NCI-H2029 treated with DMSO at 0.1 percent for 48 hours (cell line): ENCODE results near the gene IL36G.
"Not testable (repeated sequence)": the region's sequence is repeated elsewhere in the genome, so short reads cannot be mapped to it uniquely, and the experiment has no call there.

Experiments used
- DNase-seq: peaks from one replicate; lab custom pipeline; 2025; lab: John Stamatoyannopoulos, UW

The IL36G gene

DNA sequence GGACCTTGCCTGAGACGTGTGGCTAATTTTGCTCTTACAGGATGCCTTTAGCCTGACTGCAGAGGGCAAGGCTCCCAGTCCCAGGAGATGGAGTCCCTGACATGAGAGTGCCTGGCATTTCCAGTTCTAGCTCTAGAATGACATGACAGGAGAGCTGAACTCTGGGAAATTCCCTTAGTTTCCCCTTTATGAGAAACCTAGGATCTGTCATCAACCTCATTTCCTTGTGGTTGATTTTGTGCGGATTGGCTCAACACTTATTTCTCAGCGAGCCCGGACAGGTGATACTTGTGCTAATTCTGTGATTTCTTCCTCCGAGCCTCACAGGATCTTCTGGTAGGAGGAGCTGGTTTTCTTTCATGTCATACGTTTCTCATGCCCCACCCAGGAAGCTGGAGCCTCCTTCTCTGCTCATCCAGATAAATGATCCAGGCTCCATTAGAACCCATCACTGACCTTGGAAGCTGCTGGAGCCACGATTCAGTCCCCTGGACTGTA is at the start of gene IL36G:
TSS of gene IL36G (plus strand) at position 448 of the 498 bp plus-strand sequence. CDS start 633 bp downstream, outside the sequence.
- no peak for DNase-seq

DNA sequence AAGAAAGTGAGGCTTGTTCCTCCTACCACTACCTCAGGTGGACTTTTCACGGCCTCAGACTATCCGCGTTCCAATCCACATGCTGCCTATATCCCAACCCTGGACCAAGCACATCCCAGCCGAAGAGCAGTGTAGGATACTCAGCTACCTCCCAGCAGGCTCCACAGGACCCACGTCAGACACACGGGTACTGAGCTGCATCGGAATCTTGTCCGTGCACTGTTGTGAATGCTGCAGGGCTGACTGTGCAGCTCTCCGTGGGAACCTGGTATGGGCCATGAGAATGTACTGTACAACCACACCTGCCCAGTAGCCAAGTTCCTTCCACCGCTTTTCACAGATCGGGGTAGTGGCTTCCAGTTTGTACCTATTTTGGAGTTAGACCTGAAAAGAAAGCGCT is 44.5 kb upstream of the IL36G start:
- no peak for DNase-seq

DNA sequence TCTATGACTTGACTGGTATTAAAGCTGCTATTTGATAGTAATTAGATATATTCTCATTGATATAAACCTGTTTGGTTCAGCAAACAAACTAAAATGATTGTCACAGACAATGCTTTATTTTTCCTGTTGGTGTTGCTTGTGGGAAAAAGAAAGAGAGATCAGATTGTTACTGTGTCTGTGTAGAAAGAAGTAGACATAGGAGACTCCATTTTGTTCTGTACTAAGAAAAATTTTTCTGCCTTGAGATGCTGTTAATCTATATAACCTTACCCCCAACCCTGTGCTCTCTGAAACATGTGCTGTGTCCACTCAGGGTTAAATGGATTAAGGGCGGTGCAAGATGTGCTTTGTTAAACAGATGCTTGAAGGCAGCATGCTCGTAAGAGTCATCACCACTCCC is 43.7 kb upstream of the IL36G start:
- DNase-seq: not testable (repeated sequence)

DNA sequence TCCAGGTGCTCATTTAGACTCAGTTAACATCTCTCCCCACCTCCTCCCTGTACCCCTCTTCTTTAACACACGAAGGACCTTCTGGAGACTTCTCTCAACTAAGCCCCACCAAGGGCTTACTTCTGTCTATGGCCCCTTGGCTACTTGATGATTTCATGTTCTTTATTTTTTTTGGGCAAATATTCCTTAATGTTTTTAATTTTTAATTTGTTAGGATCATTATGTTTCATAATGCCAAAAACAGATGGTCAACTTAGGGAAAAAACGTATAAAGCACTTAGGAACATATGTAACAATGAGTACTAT is 40.9 kb upstream of the IL36G start:
- DNase-seq: no peak

DNA sequence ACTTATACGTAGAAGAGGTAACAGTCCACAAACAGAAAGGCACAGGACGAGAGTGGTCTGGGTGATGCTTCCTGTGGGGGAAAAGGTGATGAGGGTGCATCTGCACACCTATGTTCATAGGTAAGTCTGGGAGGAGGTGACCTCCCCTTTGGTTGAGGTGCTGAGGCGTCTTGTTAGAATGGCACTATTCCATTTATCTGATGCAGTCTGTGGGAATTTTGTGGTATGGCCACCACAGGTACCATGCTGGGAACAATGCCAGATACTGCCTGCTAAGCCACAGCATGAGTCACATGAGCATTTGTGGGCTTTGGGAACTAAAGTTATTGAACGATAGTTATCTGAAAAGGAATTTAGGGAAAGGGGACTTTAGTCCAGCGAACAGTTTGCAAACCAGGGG is 38.9 kb upstream of the IL36G start:
- no peak for DNase-seq

DNA sequence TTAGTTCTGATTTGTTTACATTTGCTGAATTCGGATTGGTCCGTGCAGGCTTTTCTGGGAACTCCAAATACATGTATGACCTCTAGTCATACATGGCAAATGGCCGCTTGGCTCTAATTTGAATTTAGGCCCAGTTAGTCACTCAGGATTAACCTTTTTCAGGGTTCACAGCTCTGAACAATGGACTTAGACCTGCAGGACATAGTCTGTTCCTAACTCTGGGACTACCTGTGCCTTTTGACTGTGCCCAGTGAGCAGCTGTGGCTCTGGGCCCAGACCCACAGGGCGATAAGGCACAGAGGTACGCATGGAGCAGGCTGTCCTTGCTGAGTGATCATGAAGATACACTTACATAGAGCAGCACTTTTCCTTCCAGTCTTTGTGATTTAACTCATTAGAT is 38.4 kb upstream of the IL36G start:
- no peak for DNase-seq

DNA sequence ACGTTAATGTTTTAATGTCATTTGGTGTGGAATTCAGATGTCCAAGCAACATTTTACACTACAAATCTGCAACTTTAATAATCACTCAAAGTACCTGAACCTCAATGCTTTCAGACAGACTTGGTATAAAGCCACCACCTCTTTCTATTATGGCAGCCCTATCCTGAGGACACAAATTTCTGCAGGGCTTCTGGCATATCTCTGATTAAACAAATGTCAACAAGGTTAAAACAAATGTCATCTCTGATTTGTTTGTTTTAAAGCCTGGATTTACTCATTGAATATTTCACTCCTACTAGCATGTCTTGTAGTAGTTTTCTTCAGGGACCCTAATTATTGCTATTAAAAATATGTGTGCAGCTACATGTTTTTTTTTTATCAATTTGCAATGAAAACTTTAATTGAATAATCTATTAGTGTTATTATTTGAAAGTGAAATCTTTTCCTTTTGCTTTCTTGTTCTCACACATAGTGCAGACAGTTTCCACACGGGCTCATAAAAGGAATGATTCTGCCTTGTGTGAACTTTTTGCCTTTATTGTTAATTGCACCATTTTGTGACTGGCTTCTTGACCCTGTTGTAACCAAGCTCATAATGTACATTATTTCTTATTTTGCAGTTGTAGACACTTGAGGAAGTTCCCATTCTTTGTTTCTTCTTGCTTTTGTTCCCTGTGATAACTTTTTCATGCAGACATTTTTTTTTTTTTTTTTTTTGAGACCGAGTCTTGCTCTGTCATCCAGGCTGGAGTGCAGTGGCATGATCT is 36.8 kb upstream of the IL36G start:
- no peak for DNase-seq

DNA sequence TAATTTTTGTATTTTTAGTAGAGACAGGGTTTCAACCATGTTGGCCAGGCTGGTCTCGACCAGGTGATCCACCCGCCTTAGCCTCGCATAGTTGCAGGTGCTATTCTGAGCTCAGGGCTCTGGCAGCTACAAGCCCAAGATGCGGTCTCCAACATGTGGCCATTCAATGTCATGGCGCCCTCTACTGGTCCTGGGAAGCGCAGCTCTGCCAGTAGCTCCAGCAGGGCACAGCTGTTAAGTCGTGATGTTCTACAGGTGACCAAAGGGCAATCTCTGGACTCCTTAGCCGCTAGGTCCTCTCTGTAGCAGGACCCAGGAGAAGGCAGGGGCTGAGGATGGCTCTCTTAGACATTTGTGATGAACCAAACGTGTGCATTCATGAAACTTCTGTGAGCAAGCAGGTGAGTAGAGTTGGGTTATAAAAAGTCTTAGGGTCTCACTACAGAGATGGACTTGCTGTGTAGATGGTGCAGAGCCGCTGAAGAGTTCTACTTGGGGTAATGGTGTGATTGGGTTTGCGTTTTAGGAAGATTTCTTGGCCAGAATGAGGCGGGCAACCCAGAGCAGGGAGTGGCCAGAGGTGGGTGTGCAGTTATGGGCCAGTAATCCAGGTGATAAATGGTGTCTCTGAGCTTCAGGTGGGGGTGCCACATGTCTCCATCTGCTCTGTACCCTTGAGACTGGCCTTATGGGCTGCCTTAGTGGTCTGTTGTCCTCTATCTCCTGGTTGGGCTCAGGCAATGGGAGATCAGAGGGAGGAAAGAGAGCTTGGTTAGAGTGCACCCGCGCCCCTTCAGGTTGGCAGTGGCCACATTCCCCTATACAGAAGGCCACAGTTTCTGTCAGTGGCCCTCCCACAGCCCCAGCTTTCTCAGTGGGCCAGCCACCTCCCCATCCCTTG is 35.8 kb upstream of the IL36G start:
- peak; percentile 7 for DNase-seq

DNA sequence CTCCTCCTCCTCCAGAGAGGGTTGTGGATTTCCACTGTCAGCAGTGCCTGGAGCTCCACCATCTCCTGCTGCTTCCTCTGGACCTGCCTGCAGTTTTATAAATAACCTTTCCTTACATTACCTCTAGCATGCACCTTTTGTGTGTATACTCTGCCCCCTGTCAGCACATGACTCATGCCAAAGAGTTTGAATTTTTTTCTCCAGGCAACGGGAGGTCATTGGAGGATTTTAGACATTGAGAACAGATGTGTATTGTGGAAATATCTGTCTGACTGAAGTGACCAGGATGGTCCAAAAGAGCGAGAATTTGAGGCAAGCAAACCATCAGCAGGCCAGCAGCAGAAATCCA is 35.2 kb upstream of the IL36G start:
- DNase-seq: no peak

DNA sequence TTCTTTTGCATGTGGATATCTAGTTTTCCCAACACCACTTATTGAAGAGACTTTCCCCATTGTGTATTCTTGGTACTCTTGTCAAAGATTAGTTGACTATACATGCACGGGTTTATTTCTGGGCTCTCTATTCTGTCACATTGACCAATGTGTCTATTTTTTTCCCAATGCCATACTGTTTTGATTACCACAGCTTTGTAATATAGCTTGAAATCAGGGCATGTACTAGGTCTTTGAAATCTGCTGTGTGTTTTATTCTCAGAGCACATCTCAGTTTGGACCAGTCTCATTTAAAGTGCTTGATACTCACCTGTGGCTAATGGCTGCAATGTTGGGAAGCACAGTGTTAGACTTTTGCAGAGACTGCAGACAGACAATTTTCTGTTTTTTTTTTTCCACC is 32.8 kb upstream of the IL36G start:
- no peak for DNase-seq

DNA sequence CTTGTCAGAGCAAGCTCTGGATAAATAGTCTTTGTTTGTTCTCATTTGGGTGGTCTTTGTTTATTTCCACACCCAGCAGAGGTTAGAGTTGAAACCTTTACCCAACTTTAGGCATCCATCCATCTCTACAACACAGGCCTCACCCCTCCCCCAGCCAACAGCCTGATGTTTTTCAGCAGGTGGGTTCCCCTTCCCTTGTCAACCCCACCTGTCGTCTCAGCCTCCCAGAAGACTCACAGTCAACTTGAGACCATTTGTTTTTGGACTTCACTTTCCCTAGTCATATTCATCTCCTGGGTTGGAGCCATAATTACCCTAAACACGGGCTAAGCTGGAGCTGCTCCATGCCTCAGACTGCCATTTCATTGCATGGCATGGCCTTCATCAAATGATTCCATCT is 31.7 kb upstream of the IL36G start:
- no peak for DNase-seq

DNA sequence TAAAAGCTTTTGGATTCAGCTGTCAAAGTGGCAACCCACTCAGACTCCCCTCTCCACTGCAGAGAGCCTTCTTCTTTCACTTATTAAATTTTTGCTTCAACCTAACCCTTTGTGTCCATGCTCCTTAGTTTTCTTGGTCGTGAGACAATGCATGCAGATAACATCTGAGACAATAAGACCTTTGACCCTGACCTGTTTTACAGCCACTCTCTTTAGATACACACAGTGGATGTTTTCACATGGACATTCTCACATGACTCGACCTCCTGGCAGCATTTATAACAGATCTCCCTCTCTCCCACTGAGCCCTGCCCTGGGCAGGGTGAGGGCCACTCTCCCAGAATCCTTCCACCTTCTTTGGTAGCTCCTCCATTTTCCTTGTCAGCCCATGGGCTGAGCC is 30.4 kb upstream of the IL36G start:
- DNase-seq: no peak

DNA sequence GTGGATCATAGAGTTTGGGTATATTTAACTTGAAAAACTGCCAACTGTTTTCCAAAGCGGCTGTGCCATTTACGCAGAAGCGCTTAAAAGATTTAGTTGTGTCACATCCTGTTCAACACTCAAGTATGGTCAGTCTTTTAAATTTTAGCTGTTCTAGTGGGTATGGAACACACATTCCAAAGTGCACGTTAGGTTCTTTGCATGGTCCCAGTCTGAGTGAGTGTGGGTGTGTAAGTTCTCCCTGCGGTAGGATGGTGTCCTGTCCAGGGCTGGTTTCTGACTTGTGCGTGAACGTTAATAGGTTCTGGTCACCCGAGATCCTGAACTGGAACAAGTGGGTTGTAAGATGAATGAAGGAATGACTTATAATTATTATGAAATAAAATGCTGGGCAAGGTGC is 28.4 kb upstream of the IL36G start:
- DNase-seq: no peak

DNA sequence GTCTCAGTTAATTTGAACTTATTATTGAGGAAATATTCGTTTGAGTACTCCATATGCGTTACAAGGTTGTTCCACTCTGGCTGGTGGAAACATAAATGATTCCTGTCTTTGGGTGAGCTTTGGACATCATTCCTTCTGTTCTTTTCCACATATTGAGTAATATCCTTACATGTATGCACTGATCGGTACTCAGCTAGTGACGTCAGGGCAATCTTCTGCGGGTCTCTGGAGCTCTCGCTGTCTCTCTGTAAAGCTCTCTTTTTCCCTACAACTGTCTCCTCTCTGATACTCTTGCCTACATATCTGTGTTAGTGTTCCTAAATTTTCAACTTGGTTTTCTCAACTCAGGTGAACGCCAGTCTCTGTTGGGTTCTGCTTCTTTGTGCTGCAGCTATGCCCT is 23.4 kb upstream of the IL36G start:
- DNase-seq: no peak

DNA sequence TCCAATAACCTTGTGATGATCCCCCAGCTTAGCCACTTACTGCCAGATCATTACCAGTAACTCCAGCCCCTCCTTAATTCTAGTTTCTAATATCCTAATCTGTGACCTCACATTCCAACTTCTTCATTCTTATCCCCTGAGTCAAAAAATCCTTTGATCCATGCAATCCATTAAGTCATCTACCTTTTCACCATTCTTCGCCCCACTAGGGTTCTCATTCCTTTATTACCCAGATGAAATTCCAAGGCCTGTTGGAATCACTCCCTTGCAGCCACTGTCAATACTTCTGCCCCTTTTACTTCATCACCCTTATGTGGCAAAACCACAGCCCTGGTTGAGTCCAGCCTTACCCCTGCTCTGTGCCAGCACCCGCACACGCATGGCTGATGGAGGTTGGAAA is 20.3 kb upstream of the IL36G start:
- no peak for DNase-seq

DNA sequence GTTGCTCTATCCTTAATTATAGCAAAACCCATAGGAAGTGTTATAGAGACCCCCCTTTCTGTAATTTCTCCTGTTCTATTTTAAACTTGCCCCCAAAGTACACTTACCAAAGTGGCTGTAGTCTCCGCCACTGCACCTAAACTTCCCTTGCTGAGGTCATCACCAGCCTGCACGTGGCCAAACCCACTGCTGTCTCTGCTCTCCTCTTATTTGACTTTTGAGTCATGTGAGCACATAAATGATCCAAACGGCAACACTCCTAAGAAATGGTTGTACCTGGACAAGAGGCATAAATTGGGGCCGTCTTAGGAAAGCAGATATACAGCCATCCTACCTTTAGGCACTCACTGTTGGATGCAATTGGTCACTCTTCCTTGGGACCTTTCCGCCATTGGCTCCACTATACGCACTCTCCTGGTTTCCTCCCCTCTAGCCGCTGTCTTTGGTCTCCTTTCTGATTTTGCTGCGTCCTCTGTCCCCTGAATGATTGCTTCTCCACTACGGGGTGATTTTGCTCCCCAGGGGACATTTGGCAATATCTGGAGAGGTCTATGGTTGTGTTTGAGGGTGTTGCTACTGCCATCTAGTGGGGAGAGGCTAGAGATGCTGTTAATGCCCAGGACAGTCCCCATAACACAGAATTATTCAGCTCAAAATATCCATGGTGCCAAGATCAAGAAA is 19.2 kb upstream of the IL36G start:
- DNase-seq: peak; percentile 39

DNA sequence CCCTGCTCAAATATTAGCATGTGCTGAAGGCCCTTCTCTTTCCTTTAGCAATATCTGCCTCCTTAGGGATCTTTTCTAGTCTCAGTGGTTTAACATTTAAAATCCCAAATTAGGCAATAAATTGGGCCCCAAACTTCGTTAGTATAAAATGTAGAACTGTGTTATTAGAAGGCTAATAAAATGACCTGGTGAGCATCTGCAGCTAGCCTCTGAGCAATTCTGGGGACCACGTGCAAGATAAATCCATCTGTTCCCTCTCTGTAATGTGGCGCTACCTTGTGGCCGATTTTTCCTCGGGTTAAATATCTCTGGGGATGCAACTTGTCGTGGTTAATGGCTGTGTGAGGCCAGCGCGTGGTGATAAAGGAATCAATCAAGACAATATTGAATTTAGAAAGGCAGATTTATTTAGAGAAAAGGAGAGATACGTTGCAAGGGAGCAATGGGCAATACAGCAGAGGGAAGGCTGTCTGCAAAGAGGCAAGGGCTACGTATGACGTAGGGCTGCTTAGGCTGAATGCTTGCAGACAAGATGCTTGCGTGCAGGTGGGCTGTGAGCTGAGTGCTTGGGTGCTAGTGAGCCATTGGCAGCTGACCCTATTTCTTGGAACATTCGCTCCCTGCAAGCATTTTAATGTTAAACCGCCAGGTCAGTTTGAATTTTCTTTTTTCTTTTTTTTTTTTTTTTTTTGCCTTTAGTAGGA is 18.5 kb upstream of the IL36G start:
- no peak for DNase-seq

DNA sequence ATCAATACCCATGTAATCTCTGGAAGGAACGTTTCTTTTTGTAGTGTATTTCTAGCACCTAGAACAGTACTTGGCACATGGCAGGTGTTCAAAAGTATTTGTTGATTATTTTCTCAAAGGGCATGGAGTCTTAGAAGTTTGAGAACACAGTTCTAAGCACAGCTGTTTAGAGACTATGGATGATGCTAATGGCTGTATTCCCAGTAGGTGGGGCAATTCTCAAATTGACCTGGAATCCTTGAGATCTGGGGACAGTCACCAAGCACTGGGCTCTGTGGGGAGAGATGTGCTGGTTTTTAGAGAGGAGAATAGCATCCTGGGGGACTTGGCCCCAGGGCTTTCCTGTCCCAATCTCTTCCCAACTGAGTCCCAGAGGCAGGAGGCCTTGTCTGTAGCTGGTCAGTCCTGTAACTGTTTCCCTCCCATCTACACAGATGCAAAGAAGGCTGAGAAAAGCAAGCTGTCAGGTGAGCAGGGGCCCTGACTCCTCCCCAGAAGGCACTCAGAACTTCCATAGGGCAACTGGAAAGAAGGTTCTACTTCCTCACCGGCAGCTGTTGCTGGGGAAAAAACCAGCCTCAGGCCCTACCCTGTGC is 17.5 kb upstream of the IL36G start:
- no peak for DNase-seq

DNA sequence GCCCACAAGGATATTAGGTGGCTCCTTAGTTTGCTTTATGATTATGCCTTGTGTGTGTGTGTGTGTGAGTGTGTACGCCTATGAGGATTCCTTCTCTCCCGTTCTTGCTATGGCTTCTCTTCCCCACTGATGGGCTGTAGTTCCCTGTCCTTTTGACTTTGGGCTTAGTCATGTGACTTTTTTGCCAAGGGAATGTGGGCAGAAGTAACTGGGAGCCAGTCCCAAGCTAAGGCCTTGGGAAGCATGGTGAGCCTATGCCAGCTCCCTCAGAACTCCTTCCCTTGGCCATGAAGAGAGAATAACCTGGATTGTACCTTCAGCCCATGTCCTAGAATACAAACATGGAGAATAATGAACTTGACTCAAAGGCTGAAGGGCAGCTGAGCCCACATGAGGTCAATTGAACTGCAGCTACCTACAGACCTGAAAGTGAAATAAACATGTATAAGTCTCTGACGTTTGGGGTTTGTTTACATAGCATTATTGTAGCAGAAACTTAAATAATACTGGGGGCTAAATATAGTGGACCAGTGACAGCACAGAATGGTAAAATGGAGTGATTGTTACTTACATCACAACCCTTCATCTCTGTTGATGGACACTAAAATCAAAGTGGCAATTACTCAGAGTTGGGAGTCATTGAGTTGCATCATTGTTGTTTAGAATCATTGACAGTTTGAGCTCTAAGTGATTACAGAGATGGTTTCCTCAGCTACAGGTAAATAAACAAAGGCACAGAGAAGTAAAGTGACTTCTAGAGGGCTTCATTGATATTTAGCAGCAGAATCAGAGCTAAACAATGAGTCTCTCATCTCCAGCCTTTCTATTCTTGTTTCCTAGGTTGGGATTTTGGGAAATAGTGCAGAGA is 15.3 kb upstream of the IL36G start:
- DNase-seq: no peak

DNA sequence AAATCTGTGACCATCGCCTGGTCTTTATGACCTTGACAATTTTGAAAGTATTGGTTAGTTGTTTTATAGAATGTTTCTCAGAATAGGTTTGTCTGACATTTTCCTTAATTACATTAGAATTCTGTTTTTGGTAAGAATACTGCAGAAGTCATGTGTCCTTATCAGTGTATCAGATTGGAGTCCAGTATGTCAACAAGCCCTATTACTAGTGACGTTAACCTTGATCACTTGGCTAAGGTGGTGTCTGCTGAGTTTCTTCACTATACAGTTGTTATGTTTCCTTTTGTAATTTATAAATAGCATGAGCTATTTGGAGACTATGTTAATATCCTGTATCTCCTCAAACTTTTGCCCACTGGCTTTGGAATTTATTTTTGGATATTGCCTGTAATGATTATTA is 10.8 kb upstream of the IL36G start:
- DNase-seq: no peak
